Measurements from ENCODE around the gene UCP2. TPM values are rescaled to one million over a fixed set of nuclear protein-coding genes. Genes with fewer than 3 reads are reported as not detected.

The UCP2 gene
- total and polyA plus RNA-seq, 4 donors = 12.2 to 62.0 (median 36.9) TPM

GRCh38 chr11:73929388-73929787, 53.3 kb downstream of the UCP2 start:
- Histone ChIP-seq H3K27me3 (ENCODE audit: control insufficient read depth, insufficient read depth, low read length) (no peaks in the 10 kb centered on the region), H3K9me3 (ENCODE audit: control insufficient read depth, insufficient read depth, low read length) (no peaks in the 10 kb centered on the region), H3K4me1 (ENCODE audit: control insufficient read depth, insufficient read depth, low read length) (no peaks in the 10 kb centered on the region), H3K27ac (ENCODE audit: low read depth, low read length) (no peak overlapping the region), H3K36me3 (ENCODE audit: control insufficient read depth, insufficient read depth, low read length) (peaks cover 36% of the 10 kb centered on the region), H3K4me3 (ENCODE audit: low read depth, low read length) (no peak overlapping the region)
- DNase-seq (ENCODE audit: low read depth in 4 of 6, low spot score in 6 of 6) = no peak
- no CpG with 5 or more reads among the region's 2 CpGs for WGBS (ENCODE audit: insufficient coverage)

Other genes with a start within 250 kb of the UCP2 start
- 100 to 1,000 TPM; 129 to 219 TPM for gene RAB6A, start 221.8 kb downstream of the UCP2 start, total RNA-seq
- gene RAB6A, start 221.8 kb downstream of the UCP2 start, polyA plus RNA-seq (ENCODE audit: insufficient read length in 2 of 2) = 100 to 1,000 TPM; 185 to 263 TPM
- gene MRPL48, start 195.0 kb downstream of the UCP2 start, total RNA-seq = 10 to 100 TPM; 37.5 to 58.5 TPM
- gene MRPL48, start 195.0 kb downstream of the UCP2 start, polyA plus RNA-seq (ENCODE audit: insufficient read length in 2 of 2) = 10 to 100 TPM; 39.4 to 41.5 TPM
- 10 to 100 TPM; 28.1 to 71.5 TPM for gene COA4, start 106.0 kb downstream of the UCP2 start, total RNA-seq
- 10 to 100 TPM; 53.7 to 58.6 TPM for gene COA4, start 106.0 kb downstream of the UCP2 start, polyA plus RNA-seq (ENCODE audit: insufficient read length in 2 of 2)
- 10 to 100 TPM; 24.2 to 25.4 TPM for gene PAAF1, start 105.8 kb downstream of the UCP2 start, total RNA-seq
- 10 to 100 TPM; 55.3 to 67.7 TPM for gene PAAF1, start 105.8 kb downstream of the UCP2 start, polyA plus RNA-seq (ENCODE audit: insufficient read length in 2 of 2)
- 1 to 10 TPM in 1 of 2 donors, under 1 TPM in 1; 0.40 to 7.2 TPM for gene DNAJB13, start 31.8 kb downstream of the UCP2 start, total RNA-seq
- gene DNAJB13, start 31.8 kb downstream of the UCP2 start, polyA plus RNA-seq (ENCODE audit: insufficient read length in 2 of 2) = 1 to 10 TPM; 4.2 to 5.1 TPM
- 1 to 10 TPM in 1 of 2 donors, under 1 TPM in 1; 0.89 to 2.5 TPM for gene UCP3, start 26.2 kb upstream of the UCP2 start, total RNA-seq
- gene UCP3, start 26.2 kb upstream of the UCP2 start, polyA plus RNA-seq (ENCODE audit: insufficient read length in 2 of 2) = 1 to 10 TPM; 3.0 to 5.5 TPM
- 10 to 100 TPM; 18.7 to 23.4 TPM for gene C2CD3, start 188.2 kb upstream of the UCP2 start, total RNA-seq
- gene C2CD3, start 188.2 kb upstream of the UCP2 start, polyA plus RNA-seq (ENCODE audit: insufficient read length in 2 of 2) = 10 to 100 TPM; 22.1 to 22.8 TPM
- 10 to 100 TPM; 36.1 to 37.4 TPM for gene PPME1, start 188.4 kb upstream of the UCP2 start, total RNA-seq
- 10 to 100 TPM; 69.9 to 73.8 TPM for gene PPME1, start 188.4 kb upstream of the UCP2 start, polyA plus RNA-seq (ENCODE audit: insufficient read length in 2 of 2)